ENCODE measurements around the gene NHERF1.

GRCh38 chr17:74810699-74811485 is 62.5 kb downstream of the NHERF1 start:
- TF ChIP-seq POLR2A (IDR thresholded peaks at IDR 0.05; ENCODE audit: low read depth) (no peak), CTCF (IDR thresholded peaks at IDR 0.05) (no peak), EP300 (IDR thresholded peaks at IDR 0.05) (no peak), POLR2AphosphoS5 (IDR thresholded peaks at IDR 0.05) (no peak)
